Measurements from ENCODE around the gene TPD52L2.

Gene TPD52L2

DNA sequence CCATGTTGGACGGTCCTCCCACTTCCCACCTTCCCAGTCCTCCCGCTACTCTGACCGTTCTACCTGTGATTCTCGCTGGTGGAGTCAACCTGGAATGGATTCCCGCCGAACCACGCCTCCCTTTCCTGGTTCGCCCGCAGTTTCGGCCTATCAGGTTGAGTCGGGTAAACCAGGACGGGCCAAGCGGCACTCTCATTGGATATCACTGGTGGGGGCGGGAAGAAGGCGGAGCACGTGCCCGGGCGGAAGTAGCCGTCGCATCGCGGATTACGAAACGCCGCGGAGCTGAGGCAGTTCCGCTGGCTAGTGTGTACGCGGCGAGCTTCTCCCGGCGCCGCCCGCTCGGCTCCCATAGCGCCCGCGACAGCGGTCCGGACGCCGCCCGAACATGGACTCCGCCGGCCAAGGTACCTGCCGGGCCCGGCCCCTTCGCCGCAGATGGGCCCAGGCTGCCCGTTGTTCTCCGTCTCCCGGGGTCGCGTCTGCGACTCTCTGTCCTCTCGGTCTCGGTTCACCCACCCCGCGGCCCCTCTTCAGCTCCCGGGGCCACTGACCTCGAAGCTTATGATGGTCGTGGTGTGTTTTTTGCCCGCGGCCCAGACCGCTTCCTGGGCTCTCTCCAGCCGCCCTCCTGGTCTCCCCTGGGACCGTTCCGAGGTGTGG lies at the start of gene TPD52L2:
TPD52L2 (plus strand) TSS at position 293 of the 663 bp plus-strand sequence; CDS start at position 389, 96 bp downstream.
- DNase-seq: peak; percentile 96

DNA sequence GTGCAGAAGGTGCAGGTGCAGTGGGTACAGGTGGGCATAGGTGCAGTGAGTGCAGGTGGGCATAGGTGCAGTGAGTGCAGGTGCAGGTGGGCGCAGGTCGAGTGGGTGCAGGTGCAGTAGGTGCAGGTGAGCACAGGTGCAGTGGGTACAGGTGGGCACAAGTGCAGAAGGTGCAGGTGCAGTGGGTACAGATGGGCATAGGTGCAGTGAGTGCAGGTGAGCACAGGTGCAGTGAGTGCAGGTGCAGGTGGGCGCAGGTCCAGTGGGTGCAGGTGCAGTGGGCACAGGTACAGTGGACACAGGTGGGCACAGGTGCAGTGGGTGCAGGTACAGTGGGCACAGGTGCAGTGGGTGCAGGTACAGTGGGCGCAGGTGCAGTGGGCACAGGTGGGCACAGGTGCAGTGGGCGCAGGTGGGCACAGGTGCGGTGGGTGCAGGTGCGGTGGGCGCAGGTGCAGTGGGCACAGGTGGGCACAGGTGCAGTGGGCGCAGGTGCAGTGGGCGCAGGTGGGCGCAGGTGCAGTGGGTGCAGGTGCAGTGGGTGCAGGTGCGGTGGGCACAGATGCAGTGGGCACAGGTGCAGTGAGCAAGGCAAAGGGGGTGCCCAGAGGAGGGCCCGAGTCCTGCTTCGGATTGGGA lies 49.3 kb upstream of the TPD52L2 start:
- no peak for DNase-seq

DNA sequence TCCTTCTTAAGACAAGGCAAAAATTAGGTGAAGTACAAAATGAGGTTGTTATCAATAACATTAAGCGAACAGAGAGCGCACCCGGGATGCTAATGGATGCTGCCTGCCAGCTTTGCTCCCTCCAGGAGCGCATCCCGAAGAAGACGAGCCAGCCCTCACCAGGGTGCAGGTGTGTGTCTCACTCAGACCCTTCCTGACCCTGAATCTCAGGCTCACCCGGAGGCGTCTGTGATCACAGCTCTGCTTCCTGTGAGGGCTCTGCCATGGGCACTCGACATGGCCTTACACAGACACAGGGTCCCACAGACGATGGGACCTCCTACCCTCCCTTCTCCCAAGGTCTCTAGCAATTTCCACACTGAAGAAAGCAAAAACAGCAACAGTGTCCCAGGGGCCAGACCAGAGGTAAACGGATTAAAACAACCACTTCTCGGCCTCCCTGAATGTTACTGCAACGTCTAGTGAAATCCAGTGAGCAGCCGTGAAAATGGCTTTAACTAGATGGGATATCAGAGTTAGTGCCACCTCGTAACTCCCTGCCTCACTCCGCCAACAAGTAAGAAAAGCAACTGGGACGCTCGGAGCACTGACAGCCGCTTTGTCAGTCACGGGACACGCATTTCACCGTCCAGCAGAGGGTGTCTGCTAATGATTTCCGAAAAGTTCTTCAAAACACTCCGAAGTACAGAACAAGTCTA lies 45.7 kb upstream of the TPD52L2 start:
- no peak for DNase-seq

DNA sequence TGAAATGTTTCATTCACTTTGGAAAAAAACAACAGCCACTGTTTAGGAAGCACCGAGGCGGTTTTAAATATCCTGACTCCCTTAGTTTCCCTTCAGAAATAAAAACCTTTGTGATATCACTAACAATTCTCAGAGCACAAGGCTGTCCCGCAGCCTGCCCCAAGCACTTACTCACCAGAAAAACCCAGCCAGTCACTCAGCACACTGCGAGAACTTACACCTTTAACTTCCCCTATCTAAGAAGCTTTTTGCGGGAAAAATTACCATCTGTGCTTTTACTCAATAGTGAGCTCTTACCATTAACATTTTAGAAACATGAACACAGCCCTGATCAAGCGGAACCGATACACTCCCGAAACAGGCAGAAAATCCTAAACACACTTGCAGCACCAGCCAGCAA lies 43.3 kb upstream of the TPD52L2 start:
- no peak for DNase-seq

- DNase-seq: no peak
Measured at GRCh38 chr20:63822276-63822696, 42.8 kb upstream of the TPD52L2 start.

DNA sequence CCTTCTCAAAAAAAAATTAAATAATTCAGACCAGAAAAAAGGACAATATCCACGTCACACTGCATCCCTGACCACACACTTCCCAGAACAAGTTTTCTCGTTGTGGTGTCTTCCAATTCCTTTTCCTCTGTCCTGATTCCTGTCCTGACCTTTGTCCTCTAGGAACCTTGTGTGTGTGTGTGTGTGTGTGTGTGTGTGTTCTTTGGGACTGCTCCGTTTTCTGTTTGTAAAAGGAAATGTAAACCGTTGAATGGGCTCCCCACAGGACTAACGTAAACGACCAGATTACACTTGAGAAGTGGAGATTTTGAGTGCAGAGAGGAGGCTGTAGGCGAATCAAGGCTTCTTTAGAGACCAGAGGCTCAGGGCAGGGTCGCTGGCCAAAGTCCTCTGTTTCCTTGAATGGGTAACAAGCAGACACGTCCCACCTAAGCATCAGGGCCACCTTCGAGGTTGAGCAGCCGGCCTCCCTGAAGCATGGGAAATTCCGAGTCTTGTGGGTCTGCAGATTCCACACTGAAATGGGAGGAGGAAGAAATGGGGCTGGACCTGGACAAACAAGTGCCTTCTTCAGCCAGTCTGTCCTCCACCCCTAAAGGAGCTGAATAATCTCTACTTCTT lies 41.3 kb upstream of the TPD52L2 start:
- no peak for DNase-seq

DNA sequence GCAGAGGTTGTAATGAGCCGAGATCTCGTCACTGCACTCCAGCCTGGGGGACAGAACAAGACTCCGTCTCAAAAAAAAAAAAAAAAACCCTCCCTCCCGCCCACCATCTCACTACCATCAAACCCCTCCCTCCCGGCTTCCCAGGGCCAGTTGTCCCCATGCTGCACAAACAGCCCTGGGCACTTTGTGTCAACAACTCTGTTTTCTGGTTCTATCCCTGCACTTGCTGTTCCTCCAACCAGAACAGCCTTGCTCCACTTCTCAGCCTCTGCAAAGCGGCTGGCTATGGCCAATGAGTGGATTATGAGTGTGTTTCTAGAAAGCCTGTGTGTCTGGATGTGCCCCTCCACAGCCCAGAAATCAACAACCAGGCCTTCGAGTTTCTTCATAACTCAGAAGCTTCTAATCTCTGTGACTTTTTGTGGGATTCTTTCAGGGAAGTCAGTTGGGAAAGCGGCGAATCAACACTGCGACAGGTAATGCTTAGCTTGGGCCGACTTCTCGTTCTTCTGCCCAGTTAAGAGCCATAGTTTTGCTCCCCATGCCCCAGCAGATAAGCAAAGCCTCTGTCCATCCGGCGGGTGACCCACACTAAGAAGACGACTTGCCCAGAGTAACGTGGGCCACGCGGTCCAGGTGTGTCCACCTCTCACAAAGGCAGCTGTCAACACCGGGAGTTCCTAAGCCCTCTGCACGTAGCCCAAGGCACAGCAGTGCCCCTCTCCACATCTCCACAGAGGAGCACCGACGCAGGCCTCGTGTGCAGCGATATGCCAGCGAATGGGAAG lies 39.5 kb upstream of the TPD52L2 start:
- no peak for DNase-seq

- DNase-seq: no peak
Measured at GRCh38 chr20:63826753-63827152, 38.3 kb upstream of the TPD52L2 start.

DNA sequence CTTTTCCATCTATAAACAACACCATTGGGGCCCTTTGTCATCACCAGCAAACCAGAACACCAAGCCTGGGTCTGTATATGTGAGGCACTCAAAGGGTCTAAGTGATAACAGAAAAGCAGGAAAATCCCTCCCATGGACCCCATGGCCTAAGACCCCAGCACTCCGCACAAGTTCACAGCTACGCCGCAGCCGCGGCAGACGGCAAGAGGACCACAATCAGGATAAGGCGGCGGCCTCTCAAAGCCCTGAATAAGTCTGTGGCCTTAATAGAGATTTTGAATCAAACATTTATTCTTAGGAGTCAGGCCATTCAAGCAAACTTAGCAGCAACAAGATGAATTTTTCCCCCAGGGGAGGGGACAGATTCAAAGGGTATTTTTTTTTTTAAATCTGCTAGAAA lies 36.9 kb upstream of the TPD52L2 start:
- no peak for DNase-seq

- no peak for DNase-seq
Measured at GRCh38 chr20:63828545-63828944, 36.5 kb upstream of the TPD52L2 start.

DNA sequence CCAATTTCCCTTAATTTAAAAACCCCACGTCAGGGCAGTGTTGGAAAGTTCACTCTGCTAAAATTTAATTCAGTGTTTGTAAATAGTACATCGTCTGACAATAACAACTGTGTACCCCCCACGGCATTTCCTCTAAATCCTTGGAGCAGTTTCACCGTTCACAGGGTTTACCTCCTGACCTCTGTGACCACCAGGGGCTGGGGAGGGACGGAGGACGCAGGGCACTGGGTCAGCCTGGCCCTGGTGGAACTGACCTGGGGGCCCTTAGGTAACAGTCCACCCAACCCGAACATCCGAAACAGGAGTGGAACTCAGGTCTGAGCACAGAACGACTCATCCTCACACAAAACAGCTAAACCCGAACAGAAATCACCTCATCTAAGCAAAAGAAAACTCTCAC lies 36.1 kb upstream of the TPD52L2 start:
- no peak for DNase-seq

DNA sequence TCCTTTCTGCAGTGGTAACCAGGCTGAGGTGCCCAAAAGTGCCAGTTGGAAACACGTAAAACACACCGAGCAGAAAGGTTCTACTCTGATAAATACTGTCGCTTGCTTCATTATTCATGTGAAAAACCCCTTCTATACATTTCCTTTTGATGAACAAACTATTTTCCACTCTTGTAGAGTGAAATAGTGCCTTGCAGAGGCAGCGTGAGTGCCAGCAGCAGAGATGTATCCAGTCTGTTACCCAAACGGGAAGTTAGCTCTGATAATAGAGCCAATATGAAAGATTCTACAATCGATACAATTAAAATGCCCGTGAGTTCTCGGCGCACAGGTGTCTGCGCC lies 35.5 kb upstream of the TPD52L2 start:
- DNase-seq: no peak

DNA sequence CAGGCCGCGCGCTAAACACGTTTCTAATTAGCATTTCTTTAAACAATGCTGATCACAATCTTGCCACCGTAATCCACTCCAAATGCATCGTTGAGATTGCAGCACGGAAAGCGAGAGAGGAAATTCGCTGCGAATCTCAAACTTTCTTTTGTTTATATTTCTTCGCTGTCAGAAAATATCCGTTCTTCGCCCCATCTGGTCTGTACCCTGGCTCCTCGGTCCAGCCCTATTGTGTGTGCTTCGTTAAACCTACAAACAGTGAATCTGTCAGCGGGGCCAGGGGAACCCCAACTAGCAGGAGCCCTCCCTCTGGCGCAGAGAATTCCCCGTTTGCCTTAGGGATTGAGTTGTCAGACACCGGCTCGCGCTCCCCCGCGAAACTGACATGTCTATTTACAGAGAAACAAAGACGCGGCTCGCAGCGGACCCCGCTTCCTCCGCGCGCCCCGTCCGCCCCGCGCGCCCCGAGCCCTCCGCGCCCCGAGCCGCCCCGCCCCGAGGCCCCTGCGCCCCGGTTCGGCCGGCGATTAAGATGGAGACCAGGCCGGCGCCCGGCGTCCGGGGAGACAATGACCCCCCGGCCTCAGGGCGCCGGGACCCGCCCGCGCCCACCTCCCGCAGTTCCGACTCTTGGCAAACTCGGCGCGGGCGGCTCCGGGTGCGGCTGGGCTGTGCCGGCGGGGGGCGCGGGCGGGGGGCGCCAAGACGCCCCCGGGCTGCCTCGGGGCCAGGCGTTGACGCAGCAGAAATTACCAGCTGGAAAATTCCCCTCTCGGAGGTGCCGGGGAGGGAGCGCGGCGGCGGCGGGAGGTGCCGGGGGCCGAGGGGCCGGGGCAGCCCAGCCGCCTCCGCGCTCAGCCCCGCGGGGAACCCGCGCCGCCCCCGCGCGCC lies 34.9 kb upstream of the TPD52L2 start:
- no peak for DNase-seq

GRCh38 chr20:63830841-63831588 lies 34.1 kb upstream of the TPD52L2 start, which contains the start of gene ZBTB46:
TSS of gene ZBTB46 (minus strand) at chr20:63831264. CDS start at chr20:63790757, 40,507 bp downstream.
- DNase-seq: no peak

GRCh38 chr20:63831646-63831992 lies 33.5 kb upstream of the TPD52L2 start:
- no peak for DNase-seq

- no peak for DNase-seq
Measured at GRCh38 chr20:63831993-63832686, 32.9 kb upstream of the TPD52L2 start.

GRCh38 chr20:63833776-63834490 lies 31.1 kb upstream of the TPD52L2 start:
- no peak for DNase-seq

GRCh38 chr20:63834491-63834880 lies 30.6 kb upstream of the TPD52L2 start:
- DNase-seq: no peak

DNA sequence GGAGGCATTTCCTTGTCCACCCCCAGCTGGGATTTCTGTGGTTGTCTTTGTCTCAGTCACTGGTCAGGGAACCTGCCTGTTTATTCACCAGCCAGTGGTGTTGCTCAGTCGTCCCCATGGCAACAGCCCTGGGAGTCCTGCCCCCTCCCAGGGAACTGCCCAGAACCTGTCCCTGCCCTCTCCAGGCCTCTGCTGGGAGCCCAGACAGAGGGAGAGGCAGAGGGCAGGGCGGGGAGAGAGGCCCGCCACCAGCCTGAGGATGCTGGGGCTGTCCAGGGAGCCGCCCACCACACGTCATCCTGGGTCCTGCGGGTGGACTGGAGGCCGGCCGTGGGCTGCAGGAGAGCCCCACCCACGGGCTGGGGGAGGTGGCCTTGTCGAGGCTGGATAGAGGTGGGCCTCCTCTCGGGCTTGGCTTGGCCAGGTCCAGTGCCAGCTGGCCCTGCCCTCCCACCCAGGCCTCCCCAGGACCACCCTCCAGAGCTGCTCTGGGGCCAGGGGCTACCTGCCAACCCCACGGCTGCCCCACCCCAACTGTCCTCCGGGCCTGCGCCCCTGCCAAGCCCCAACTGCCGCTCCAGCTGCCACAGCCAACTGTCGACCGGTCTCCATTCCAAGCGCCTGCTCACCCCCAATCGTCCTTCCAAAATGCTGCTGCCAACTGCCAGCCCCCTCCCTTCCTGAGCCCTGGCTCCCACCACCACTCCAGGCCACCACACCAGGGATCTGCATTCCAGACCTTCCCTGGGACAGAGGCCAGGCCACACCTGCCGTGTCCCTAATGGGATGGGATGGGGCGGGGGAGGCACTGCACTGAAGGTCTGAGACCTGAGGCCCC lies 29.8 kb upstream of the TPD52L2 start:
- DNase-seq: no peak

Data from activated CD8-positive, alpha-beta memory T cell treated with anti-CD3 and anti-CD28 coated beads, Interleukin-2, amount 50 U/mL, for 4 hours (primary cell).